Neuronal stem cell (in vitro differentiated cells): ENCODE measurements around the gene CLDN11.

ENCODE experiments used
- DNase-seq: peaks from one replicate; pipeline ENCODE4 v3.0.0-alpha.2; 2013; ENCODE audit warnings: low spot score
- H2AFZ ChIP-seq: one replicate; pipeline ENCODE4 v1.6.1; 2013; ENCODE audit warnings: mild to moderate bottlenecking, low read length, inconsistent platforms
- H2AK5ac ChIP-seq: 2 replicates; pipeline ENCODE4 v1.6.1; 2013; ENCODE audit warnings: low read depth, mild to moderate bottlenecking, inconsistent platforms, low read length, moderate library complexity, mixed read lengths
- H2BK120ac ChIP-seq: 2 replicates; pipeline ENCODE4 v1.6.1; 2013; ENCODE audit warnings: low read depth, mild to moderate bottlenecking, inconsistent platforms, low read length, moderate library complexity, mixed read lengths
- H2BK12ac ChIP-seq: one replicate; pipeline ENCODE4 v1.6.1; 2013; ENCODE audit warnings: low read length, inconsistent platforms
- H2BK15ac ChIP-seq: 2 replicates; pipeline ENCODE4 v1.6.1; 2013; ENCODE audit warnings: mild to moderate bottlenecking, low read length, inconsistent platforms, mixed read lengths
- H2BK5ac ChIP-seq: one replicate; pipeline ENCODE4 v1.6.1; 2013; ENCODE audit warnings: inconsistent platforms, mild to moderate bottlenecking, low read length, moderate library complexity
- H3K14ac ChIP-seq: one replicate; pipeline ENCODE4 v1.6.1; 2013; ENCODE audit warnings: low read length, inconsistent platforms
- H3K18ac ChIP-seq: 2 replicates; pipeline ENCODE4 v1.6.1; 2013; ENCODE audit warnings: low read length, inconsistent platforms
- H3K23ac ChIP-seq: 2 replicates; pipeline ENCODE4 v1.6.1; 2013; ENCODE audit warnings: low read depth, mild to moderate bottlenecking, mixed read lengths, low read length, inconsistent platforms; ENCODE audit not compliant: poor library complexity
- H3K27ac ChIP-seq: replicated peaks from 3 replicates; pipeline ENCODE4 v1.5.1; 2013; ENCODE audit warnings: low read length, inconsistent platforms
- H3K27me3 ChIP-seq, 3 experiments: 2 replicates each; pipeline ENCODE4 v1.6.1; 2013; ENCODE audit warnings: low read length in 3 of 3, mild to moderate bottlenecking in 2 of 3, inconsistent platforms in 1 of 3, low read depth in 1 of 3, mixed read lengths in 1 of 3, moderate library complexity in 1 of 3; ENCODE audit not compliant: control insufficient read depth in 3 of 3, insufficient read depth in 3 of 3
- H3K36me3 ChIP-seq, 2 donors: replicated peaks in 1 of 2; 2 replicates each; pipeline ENCODE4 v1.6.1; 2013; ENCODE audit warnings: low read length in 2 of 2; ENCODE audit not compliant: control insufficient read depth in 2 of 2, insufficient read depth in 2 of 2
- H3K4ac ChIP-seq: 2 replicates; pipeline ENCODE4 v1.6.1; 2013; ENCODE audit warnings: inconsistent platforms, mild to moderate bottlenecking, low read length, moderate library complexity
- H3K4me1 ChIP-seq, 2 donors: 1 replicate in 1 of 2; 2 replicates in 1 of 2; pipeline ENCODE4 v1.6.1; 2013; ENCODE audit warnings: low read length in 2 of 2, low read depth in 1 of 2; ENCODE audit not compliant: control insufficient read depth in 2 of 2, insufficient read depth in 1 of 2
- H3K4me2 ChIP-seq: one replicate; pipeline ENCODE4 v1.6.1; 2013; ENCODE audit warnings: mild to moderate bottlenecking, low read length, inconsistent platforms; ENCODE audit not compliant: insufficient read depth, poor library complexity, severe bottlenecking
- H3K4me3 ChIP-seq, 2 donors: 2 replicates each; pipeline ENCODE4 v1.5.1; 2013; ENCODE audit warnings: low read length in 2 of 2, mild to moderate bottlenecking in 2 of 2, inconsistent platforms in 1 of 2, moderate library complexity in 1 of 2
- H3K79me1 ChIP-seq: one replicate; pipeline ENCODE4 v1.6.1; 2013; ENCODE audit warnings: low read depth, mild to moderate bottlenecking, inconsistent platforms, low read length, moderate library complexity
- H3K9ac ChIP-seq: one replicate; pipeline ENCODE4 v1.6.1; 2013; ENCODE audit warnings: mild to moderate bottlenecking, low read depth, low read length, inconsistent platforms; ENCODE audit not compliant: poor library complexity
- H3K9me3 ChIP-seq, 2 donors: replicated peaks in 1 of 2; 2 replicates each; pipeline versions ENCODE3 to v1.6.1; 2013; ENCODE audit warnings: low read length in 2 of 2, mild to moderate bottlenecking in 2 of 2, inconsistent platforms in 1 of 2, low read depth in 1 of 2, mixed read lengths in 1 of 2, moderate library complexity in 1 of 2; ENCODE audit not compliant: control insufficient read depth in 2 of 2, insufficient read depth in 1 of 2
- H4K8ac ChIP-seq: one replicate; pipeline ENCODE4 v1.6.1; 2013; ENCODE audit warnings: low read depth, mild to moderate bottlenecking, inconsistent platforms, low read length, moderate library complexity
- H4K91ac ChIP-seq: one replicate; pipeline ENCODE4 v1.6.1; 2013; ENCODE audit warnings: low read length, low read depth, mild to moderate bottlenecking, inconsistent platforms; ENCODE audit not compliant: poor library complexity
- WGBS, 2 donors: extraction: QIAGEN DNeasy Blood & Tissue Kit; methylation state at CpG; one replicate each; pipeline ENCODE4 v1.1.7; 2013; ENCODE audit warnings: missing lambda C conversion rate in 2 of 2, mixed read lengths in 1 of 2; ENCODE audit not compliant: insufficient read length in 2 of 2, insufficient replicate concordance in 1 of 2; ENCODE audit errors: extremely low coverage in 2 of 2; 5-methylcytosine and 5-hydroxymethylcytosine counted together

Gene CLDN11

DNA sequence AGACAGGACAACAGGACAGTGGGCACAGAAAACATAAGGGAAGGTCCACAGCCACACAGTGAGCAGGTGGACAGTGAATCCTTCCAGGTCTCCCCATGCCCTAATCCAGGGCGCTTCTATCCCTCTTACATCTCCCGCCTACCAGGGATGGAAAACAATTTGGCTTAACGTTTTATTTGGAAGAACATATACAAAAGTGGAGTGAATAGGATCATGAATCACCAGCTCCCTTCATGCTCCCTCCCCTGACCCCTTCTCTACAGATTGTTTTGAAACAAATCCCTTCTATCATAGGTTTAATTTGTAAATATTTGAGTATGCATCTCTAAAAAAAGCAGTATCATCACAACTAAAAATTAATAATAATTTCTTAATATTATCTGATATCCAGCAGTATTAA, 52.5 kb downstream of the CLDN11 start:
- H3K4me3 ChIP-seq: no peak overlapping the region
- H2BK120ac ChIP-seq: no peak overlapping the region
- H3K4me1 ChIP-seq: peaks cover 0 to 8% of the 10 kb centered on the region in 2 donors
- H3K9ac ChIP-seq: no peak overlapping the region
- no peaks in the 10 kb centered on the region for H3K79me1 ChIP-seq
- H3K4ac ChIP-seq: no peak overlapping the region
- H3K36me3 ChIP-seq: no peaks in the 10 kb centered on the region
- no peak overlapping the region for H3K18ac ChIP-seq
- no peak overlapping the region for H2BK5ac ChIP-seq
- no peak overlapping the region for H4K91ac ChIP-seq
- H4K8ac ChIP-seq: no peak overlapping the region
- H3K14ac ChIP-seq: no peak overlapping the region
- peak overlapping the region; percentile 71 for H2AFZ ChIP-seq
- peak overlapping the region; percentile 16 for H2BK12ac ChIP-seq
- H2AK5ac ChIP-seq: no peak overlapping the region
- WGBS, 2 donors: no CpG with 5 or more reads among the region's 3 CpGs
- no peak for DNase-seq
- H3K27me3 ChIP-seq: peaks cover 0 to 10% (median 0%) of the 10 kb centered on the region in 3 experiments
- no peak overlapping the region for H3K4me2 ChIP-seq
- no peak overlapping the region for H3K27ac ChIP-seq
- H3K23ac ChIP-seq: no peak overlapping the region
- H3K9me3 ChIP-seq: no peaks in the 10 kb centered on the region
- H2BK15ac ChIP-seq: no peak overlapping the region

DNA sequence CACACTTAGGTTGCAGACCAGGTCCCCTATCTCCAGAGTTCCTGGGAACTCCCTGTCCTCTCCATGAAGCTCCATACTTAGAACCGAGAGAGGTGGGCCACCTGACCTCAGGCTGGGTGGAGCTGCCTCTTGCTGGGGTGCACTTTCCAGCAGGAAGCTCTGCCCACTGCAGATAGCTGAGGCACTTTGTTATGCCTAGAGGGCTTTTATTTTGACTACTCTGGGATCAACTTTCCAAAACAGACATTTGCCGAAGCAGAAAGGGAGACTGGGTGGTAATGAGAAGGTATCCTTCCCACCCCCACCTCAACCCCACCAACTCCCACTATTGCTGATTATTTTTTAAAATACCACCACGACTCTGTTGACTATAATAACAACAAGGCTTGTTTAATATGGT, 54.7 kb downstream of the CLDN11 start:
- H2BK15ac ChIP-seq: no peak overlapping the region
- no peak overlapping the region for H3K18ac ChIP-seq
- H3K23ac ChIP-seq: no peak overlapping the region
- H4K91ac ChIP-seq: no peak overlapping the region
- no peaks in the 10 kb centered on the region for H3K79me1 ChIP-seq
- peaks cover 0 to 18% (median 0%) of the 10 kb centered on the region in 3 experiments for H3K27me3 ChIP-seq
- H2BK120ac ChIP-seq: no peak overlapping the region
- no peak for DNase-seq
- H3K4ac ChIP-seq: no peak overlapping the region
- H2BK12ac ChIP-seq: no peak overlapping the region
- no CpG with 5 or more reads among the region's 3 CpGs for WGBS, 2 donors
- peaks cover 0 to 6% of the 10 kb centered on the region in 2 donors for H3K4me1 ChIP-seq
- H2BK5ac ChIP-seq: no peak overlapping the region
- no peaks in the 10 kb centered on the region for H3K36me3 ChIP-seq
- no peak overlapping the region for H3K4me2 ChIP-seq
- no peaks in the 10 kb centered on the region for H3K9me3 ChIP-seq
- H3K9ac ChIP-seq: no peak overlapping the region
- no peak overlapping the region for H4K8ac ChIP-seq
- no peak overlapping the region for H3K14ac ChIP-seq
- no peak overlapping the region for H2AFZ ChIP-seq
- H3K27ac ChIP-seq: no peak overlapping the region
- H3K4me3 ChIP-seq: no peak overlapping the region
- H2AK5ac ChIP-seq: no peak overlapping the region

DNA sequence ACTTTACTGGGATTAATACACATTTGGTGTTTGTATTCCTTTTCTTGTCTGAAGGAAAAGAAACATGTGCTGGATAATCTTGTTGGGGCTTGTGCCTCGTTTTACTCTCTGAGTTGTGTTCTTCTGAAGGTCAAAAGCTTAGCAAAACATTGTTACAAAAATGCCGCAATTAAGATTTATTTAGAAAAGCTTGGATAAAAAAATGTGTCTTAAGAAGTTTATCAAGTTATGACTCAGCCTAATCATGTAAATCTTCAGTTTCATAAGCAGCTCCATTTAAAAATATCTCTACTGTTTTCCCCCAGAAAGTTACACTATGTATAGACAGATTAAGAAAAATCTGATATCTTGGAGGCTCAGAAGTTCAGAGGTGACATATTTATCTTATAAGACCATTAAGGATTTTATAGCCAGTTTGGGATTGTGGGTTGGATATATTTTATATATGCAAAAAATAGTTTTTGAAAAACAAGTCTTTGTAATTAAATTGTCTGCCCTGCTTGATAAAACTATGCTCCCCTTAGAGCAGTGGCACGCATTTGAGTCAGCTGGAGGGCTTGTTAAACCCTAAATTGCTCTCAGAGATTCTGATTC, 56.5 kb downstream of the CLDN11 start:
- Histone ChIP-seq H3K4me3 (no peak overlapping the region), H2BK12ac (no peak overlapping the region), H3K23ac (no peak overlapping the region), H3K4me2 (no peak overlapping the region), H3K18ac (no peak overlapping the region), H3K9me3 (peaks cover 0 to under 1% of the 10 kb centered on the region in 2 donors), H3K27ac (no peak overlapping the region), H3K36me3 (no peaks in the 10 kb centered on the region), H2AK5ac (no peak overlapping the region), H3K4me1 (peaks cover 0 to 6% of the 10 kb centered on the region in 2 donors), H3K27me3 (peaks cover 0 to 20% (median 0%) of the 10 kb centered on the region in 3 experiments), H2BK120ac (no peak overlapping the region), H4K91ac (no peak overlapping the region), H3K9ac (no peak overlapping the region), H2BK15ac (no peak overlapping the region), H3K4ac (no peak overlapping the region), H3K79me1 (no peaks in the 10 kb centered on the region), H4K8ac (no peak overlapping the region), H2AFZ (no peak overlapping the region), H2BK5ac (no peak overlapping the region), H3K14ac (no peak overlapping the region)
- WGBS, 2 donors: no CpG with 5 or more reads among the region's 3 CpGs
- no peak for DNase-seq

DNA sequence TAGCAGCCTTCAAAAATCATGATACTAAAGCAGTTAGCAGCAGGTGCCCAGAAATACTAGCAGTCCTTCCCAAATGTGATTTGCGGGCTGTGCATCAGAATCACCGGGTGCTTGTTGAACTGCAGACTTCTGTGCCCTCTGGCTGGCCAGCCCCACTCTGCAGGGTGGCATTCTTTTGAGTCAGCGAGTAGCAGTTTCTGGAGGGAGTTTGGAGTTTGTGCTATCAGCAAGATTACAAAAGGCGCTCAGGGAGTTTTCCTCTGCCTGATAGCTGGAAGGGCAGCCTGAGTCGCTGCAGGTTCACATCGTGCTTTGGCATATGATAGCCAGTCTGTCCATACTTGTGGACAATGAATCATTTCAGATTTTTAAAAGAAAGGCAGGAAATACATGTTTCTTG, 57.6 kb downstream of the CLDN11 start:
- Histone ChIP-seq H2BK120ac (no peak overlapping the region), H3K4me3 (no peak overlapping the region)

More for the DNA sequence above, 57.6 kb downstream of the CLDN11 start:
- H3K27me3 ChIP-seq: peaks cover 0 to 20% (median 0%) of the 10 kb centered on the region in 3 experiments
- WGBS, 2 donors: no CpG with 5 or more reads among the region's 6 CpGs
- H3K36me3 ChIP-seq: no peaks in the 10 kb centered on the region
- H3K4me2 ChIP-seq: no peak overlapping the region
- no peak overlapping the region for H3K14ac ChIP-seq
- H3K9me3 ChIP-seq: peaks cover 0 to 6% of the 10 kb centered on the region in 2 donors
- H3K18ac ChIP-seq: no peak overlapping the region
- H3K23ac ChIP-seq: no peak overlapping the region
- H2AFZ ChIP-seq: no peak overlapping the region
- H2AK5ac ChIP-seq: no peak overlapping the region
- H2BK15ac ChIP-seq: no peak overlapping the region
- no peak overlapping the region for H3K9ac ChIP-seq
- no peak overlapping the region for H4K91ac ChIP-seq
- H2BK12ac ChIP-seq: no peak overlapping the region
- H3K4ac ChIP-seq: no peak overlapping the region
- DNase-seq: no peak
- H3K4me1 ChIP-seq: peaks cover 0 to 2% of the 10 kb centered on the region in 2 donors
- no peaks in the 10 kb centered on the region for H3K79me1 ChIP-seq
- no peak overlapping the region for H4K8ac ChIP-seq
- H3K27ac ChIP-seq: no peak overlapping the region
- no peak overlapping the region for H2BK5ac ChIP-seq
